Testis (tissue), 3 donors: Measurements from ENCODE around the gene TAS2R3. TPM values are rescaled to one million over a fixed set of nuclear protein-coding genes. Genes with fewer than 3 reads are reported as not detected.
"Not testable (repeated sequence)": the region's sequence is repeated elsewhere in the genome, so short reads cannot be mapped to it uniquely, and the experiment has no call there.

Experiments
- DNase-seq: peaks from one replicate; pipeline ENCODE4 v3.0.0-alpha.2; 2019
- H3K27ac ChIP-seq, 2 donors: fragments of 200-600 bp; sonication (generic); one replicate each; pipeline ENCODE4 v1.5.1; 2019
- H3K27me3 ChIP-seq: fragments of 200-600 bp; sonication (generic); one replicate; pipeline ENCODE4 v1.5.1; 2019
- H3K36me3 ChIP-seq: fragments of 200-600 bp; sonication (generic); one replicate; pipeline ENCODE4 v1.5.1; 2017; ENCODE audit warnings: low read depth; ENCODE audit errors: missing control alignments
- H3K4me1 ChIP-seq: fragments of 200-600 bp; sonication (generic); one replicate; pipeline ENCODE4 v1.5.1; 2019
- H3K4me3 ChIP-seq, 2 donors: fragments of 200-600 bp; sonication (generic); one replicate each; pipeline ENCODE4 v1.5.1; 2017 to 2019
- H3K9me3 ChIP-seq: fragments of 200-600 bp; sonication (generic); one replicate; pipeline ENCODE4 v1.5.1; 2017
- CTCF ChIP-seq, 3 experiments: fragments of 450-650 bp in 2 of 3; fragments of 200-600 bp in 1 of 3; sonication (generic) in 1 of 3; IDR thresholded peaks; one replicate each; pipeline ENCODE4 v1.5.1; 2016 to 2019; ENCODE audit warnings: antibody characterized with exemption in 3 of 3, mild to moderate bottlenecking in 2 of 3, moderate library complexity in 1 of 3
- POLR2A ChIP-seq: fragments of 450-650 bp; IDR thresholded peaks from one replicate; pipeline ENCODE4 v1.6.1; 2017; ENCODE audit warnings: antibody characterized with exemption, mild to moderate bottlenecking, moderate library complexity
- WGBS, 2 donors: methylation state at CpG; one replicate each; pipeline ENCODE4 v1.1.5; 2018; 5-methylcytosine and 5-hydroxymethylcytosine counted together
- intact Hi-C: fragments of 100-400 bp; cut with DNase I; formaldehyde crosslinking; loops from one replicate; pipeline ENCODE4 v1.15.1; 2023; ENCODE audit warnings: low total_unique reads
- polyA plus RNA-seq: library from polyadenylated mRNA; stranded (reverse); fragments of 350-450 nt; fragmentation: Illumina TruSeq; extraction: RNeasy Lipid Tissue Mini Kit (QIAGEN cat#74804); gene quantifications from one replicate; pipeline ENCODE4 v1.2.3, GENCODE V29; 2014; ENCODE audit warnings: low read depth, low replicate concordance; ENCODE audit not compliant: insufficient read depth
- total RNA-seq, 2 donors: library from RNA; depleted of rRNA; stranded (reverse); fragments of >200 nt; gene quantifications; one replicate each; pipeline ENCODE4 v1.2.3, GENCODE V29; 2016

Gene TAS2R3
- total and polyA plus RNA-seq, 3 donors from 2014 or later: 0.40 to 12.3 (median 10.4) TPM

GRCh38 chr7:141742229-141742628 lies 21.7 kb upstream of the TAS2R3 start:
- WGBS, 2 donors: 63 to 85% methylated on average over 1 of the region's 1 CpG
- Histone ChIP-seq H3K36me3 (no peaks in the 10 kb centered on the region), H3K27ac (no peak overlapping the region), H3K27me3 (no peaks in the 10 kb centered on the region), H3K4me1 (peaks cover 13% of the 10 kb centered on the region), H3K9me3 (no peaks in the 10 kb centered on the region), H3K4me3 (no peak overlapping the region)
- TF ChIP-seq POLR2A: no peak
- TF ChIP-seq CTCF (IDR thresholded peaks at IDR 0.05): no peak
- DNase-seq: no peak
- intact Hi-C loops: no loop called here

- TF ChIP-seq POLR2A (no peak), CTCF (IDR thresholded peaks at IDR 0.05) (no peak)
- Histone ChIP-seq H3K9me3 (no peaks in the 10 kb centered on the region), H3K4me3 (no peak overlapping the region), H3K27me3 (no peaks in the 10 kb centered on the region), H3K36me3 (no peaks in the 10 kb centered on the region), H3K27ac (no peak overlapping the region), H3K4me1 (peaks cover 9% of the 10 kb centered on the region)
- WGBS, 2 donors: 78 to 87% methylated on average over 2 of the region's 2 CpGs
- intact Hi-C loops: no loop called here
- DNase-seq: no peak
These were observed 19.8 kb upstream of the TAS2R3 start for GRCh38 chr7:141744131-141744530.

- no peak for DNase-seq
- Histone ChIP-seq H3K27me3 (no peaks in the 10 kb centered on the region), H3K4me1 (no peaks in the 10 kb centered on the region), H3K27ac (no peak overlapping the region), H3K36me3 (no peaks in the 10 kb centered on the region), H3K9me3 (no peaks in the 10 kb centered on the region), H3K4me3 (no peak overlapping the region)
- intact Hi-C loops: no loop called here
- WGBS, 2 donors: 90 to 93% methylated on average over 2 of the region's 2 CpGs
- TF ChIP-seq CTCF (IDR thresholded peaks at IDR 0.05) (no peak), POLR2A (no peak)
These were observed 15.5 kb upstream of the TAS2R3 start for GRCh38 chr7:141748396-141748795.

- H3K4me1 ChIP-seq, H3K36me3 ChIP-seq, H3K4me3 ChIP-seq, intact Hi-C loops, DNase-seq, H3K9me3 ChIP-seq, H3K27ac ChIP-seq, H3K27me3 ChIP-seq: not testable (repeated sequence)
- 97 to 98% methylated on average over 10 of the region's 10 CpGs for WGBS, 2 donors
These were observed 12.0 kb upstream of the TAS2R3 start for GRCh38 chr7:141751904-141752303.

DNA sequence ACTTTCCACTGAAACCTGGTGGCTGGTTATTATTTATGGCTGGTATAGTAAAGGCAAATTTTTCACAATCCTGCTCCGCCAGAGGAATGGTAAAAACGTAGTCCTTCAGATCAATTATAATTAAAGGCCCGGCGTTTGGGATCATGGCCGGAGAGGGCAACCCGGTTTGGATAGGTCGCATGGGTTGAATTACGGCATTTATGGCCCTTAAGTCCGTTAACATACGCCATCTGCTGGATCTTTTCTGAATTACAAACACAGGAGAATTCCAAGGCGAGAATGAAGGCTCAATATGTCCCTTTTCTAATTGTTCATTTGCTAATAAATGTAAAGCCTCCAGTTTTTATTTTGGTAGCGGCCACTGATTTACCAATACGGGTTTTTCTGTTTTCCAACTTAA lies 11.3 kb upstream of the TAS2R3 start:
- Histone ChIP-seq H3K9me3 (no peaks in the 10 kb centered on the region), H3K27ac (no peak overlapping the region), H3K4me1 (no peaks in the 10 kb centered on the region), H3K36me3 (no peaks in the 10 kb centered on the region), H3K4me3 (no peak overlapping the region), H3K27me3 (no peaks in the 10 kb centered on the region)
- intact Hi-C loops: no loop called here
- WGBS, 2 donors: 94 to 95% methylated on average over 13 of the region's 13 CpGs
- no peak for DNase-seq
- TF ChIP-seq CTCF (IDR thresholded peaks at IDR 0.05): peak in 1 of 3 experiments; percentile 13
- no peak for TF ChIP-seq POLR2A
